GM12891 (cell line): ENCODE measurements around the gene EVX1.

Source experiments
- DNase-seq: peaks from one replicate; pipeline ENCODE4 v3.0.0; 2011; ENCODE audit warnings: low spot score; ENCODE audit not compliant: insufficient read length
- FAIRE-seq: peaks from 2 replicates; lab custom pipeline; 2011; peaks lifted over from hg19 to GRCh38; lab: Jason Lieb, UNC
- PAX5 ChIP-seq: IDR thresholded peaks from 2 replicates; pipeline ENCODE4 v1.6.1; 2011; ENCODE audit warnings: low read length, moderate library complexity, mild to moderate bottlenecking; ENCODE audit not compliant: insufficient read depth, severe bottlenecking
- POLR2A ChIP-seq: IDR thresholded peaks from 2 replicates; pipeline ENCODE4 v1.6.1; 2011; ENCODE audit warnings: low read depth, low read length, control low read depth
- POLR2AphosphoS5 ChIP-seq: IDR thresholded peaks from 2 replicates; pipeline ENCODE4 v1.6.1; 2011; ENCODE audit warnings: low read depth, low read length, control low read depth
- POU2F2 ChIP-seq: IDR thresholded peaks from 2 replicates; pipeline ENCODE4 v1.6.1; 2011; ENCODE audit warnings: low read depth, mild to moderate bottlenecking, control low read depth, low read length, moderate library complexity
- SPI1 ChIP-seq: IDR thresholded peaks from 2 replicates; pipeline ENCODE4 v1.6.1; 2011; ENCODE audit warnings: low read depth, low read length, control low read depth
- TAF1 ChIP-seq: IDR thresholded peaks from 2 replicates; pipeline ENCODE4 v1.6.1; 2011; ENCODE audit warnings: low read depth, low read length, control low read depth

EVX1 gene

GRCh38 chr7:27271384-27271783, 28.8 kb downstream of the EVX1 start:
- no peak for TF ChIP-seq POLR2AphosphoS5
- no peak for TF ChIP-seq POU2F2
- TF ChIP-seq TAF1 = no peak
- no peak for TF ChIP-seq POLR2A
- TF ChIP-seq PAX5 = no peak
- no peak for TF ChIP-seq SPI1
- FAIRE-seq = no peak
- no peak for DNase-seq

- no peak for TF ChIP-seq POU2F2
- no peak for TF ChIP-seq SPI1
- TF ChIP-seq POLR2AphosphoS5 = no peak
- TF ChIP-seq PAX5 = no peak
- no peak for TF ChIP-seq POLR2A
- TF ChIP-seq TAF1 = no peak
- FAIRE-seq = no peak
- no peak for DNase-seq
These were observed 35.0 kb downstream of the EVX1 start for GRCh38 chr7:27277628-27278027.

- FAIRE-seq (no peak), DNase-seq (no peak)
- no peak for TF ChIP-seq PAX5
- no peak for TF ChIP-seq TAF1
- TF ChIP-seq POU2F2 = no peak
- TF ChIP-seq POLR2AphosphoS5 = no peak
- no peak for TF ChIP-seq SPI1
- TF ChIP-seq POLR2A = no peak
These were observed 41.0 kb downstream of the EVX1 start for GRCh38 chr7:27283558-27283957.

- DNase-seq (no peak), FAIRE-seq (no peak)
- no peak for TF ChIP-seq PAX5
- TF ChIP-seq POU2F2 = no peak
- TF ChIP-seq SPI1 = no peak
- TF ChIP-seq POLR2AphosphoS5 = no peak
- TF ChIP-seq TAF1 = no peak
- no peak for TF ChIP-seq POLR2A
These were observed 52.6 kb downstream of the EVX1 start for GRCh38 chr7:27295236-27295635.

- no peak for TF ChIP-seq POLR2A
- no peak for TF ChIP-seq PAX5
- TF ChIP-seq SPI1 = no peak
- no peak for TF ChIP-seq POU2F2
- no peak for TF ChIP-seq TAF1
- TF ChIP-seq POLR2AphosphoS5 = no peak
- DNase-seq = no peak
- FAIRE-seq = no peak
These were observed 54.8 kb downstream of the EVX1 start for GRCh38 chr7:27297356-27297755.
